ENCODE data around the gene HAX1.

DNA sequence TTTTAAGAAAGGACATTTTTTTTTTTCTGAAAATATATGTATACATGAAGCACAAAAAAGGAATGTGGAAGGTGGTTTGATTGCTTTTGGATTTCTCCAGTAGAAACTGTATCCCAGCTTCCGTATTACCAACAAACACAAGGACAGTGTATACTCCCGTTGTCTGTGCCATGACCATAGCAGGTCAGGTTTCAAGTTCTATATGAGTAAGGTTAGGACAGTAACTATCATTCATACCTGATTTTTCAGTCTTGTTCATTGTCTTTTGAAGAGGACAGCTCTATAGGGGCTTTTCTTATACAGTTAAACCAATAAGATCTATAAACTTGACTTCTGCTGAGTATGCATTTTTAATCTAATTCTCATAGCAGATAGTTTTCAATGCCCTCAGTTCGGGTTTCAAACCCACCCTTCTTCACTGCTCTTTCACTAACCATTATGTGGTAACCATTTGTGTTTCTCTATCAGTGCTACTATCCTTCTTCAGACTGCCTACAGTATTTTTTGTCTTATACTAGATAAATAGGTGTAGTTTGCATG, 32.1 kb upstream of the HAX1 start:
- TF ChIP-seq STAT1 (conservative IDR thresholded peaks at IDR 0.05): no peak
- no peak for TF ChIP-seq RCOR1 (conservative IDR thresholded peaks at IDR 0.05; ENCODE audit: low read depth, low read length)
- TF ChIP-seq, protein P1, sequence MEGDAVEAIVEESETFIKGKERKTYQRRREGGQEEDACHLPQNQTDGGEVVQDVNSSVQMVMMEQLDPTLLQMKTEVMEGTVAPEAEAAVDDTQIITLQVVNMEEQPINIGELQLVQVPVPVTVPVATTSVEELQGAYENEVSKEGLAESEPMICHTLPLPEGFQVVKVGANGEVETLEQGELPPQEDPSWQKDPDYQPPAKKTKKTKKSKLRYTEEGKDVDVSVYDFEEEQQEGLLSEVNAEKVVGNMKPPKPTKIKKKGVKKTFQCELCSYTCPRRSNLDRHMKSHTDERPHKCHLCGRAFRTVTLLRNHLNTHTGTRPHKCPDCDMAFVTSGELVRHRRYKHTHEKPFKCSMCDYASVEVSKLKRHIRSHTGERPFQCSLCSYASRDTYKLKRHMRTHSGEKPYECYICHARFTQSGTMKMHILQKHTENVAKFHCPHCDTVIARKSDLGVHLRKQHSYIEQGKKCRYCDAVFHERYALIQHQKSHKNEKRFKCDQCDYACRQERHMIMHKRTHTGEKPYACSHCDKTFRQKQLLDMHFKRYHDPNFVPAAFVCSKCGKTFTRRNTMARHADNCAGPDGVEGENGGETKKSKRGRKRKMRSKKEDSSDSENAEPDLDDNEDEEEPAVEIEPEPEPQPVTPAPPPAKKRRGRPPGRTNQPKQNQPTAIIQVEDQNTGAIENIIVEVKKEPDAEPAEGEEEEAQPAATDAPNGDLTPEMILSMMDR (IDR thresholded peaks at IDR 0.05 in 2 of 3, conservative IDR thresholded peaks at IDR 0.05 in 1 of 3; ENCODE audit: control insufficient read depth in 2 of 3, extremely low read depth in 1 of 3, insufficient read depth in 1 of 3, low read depth in 3 of 3, low read length in 3 of 3): no peak
- TF ChIP-seq TAF1 (IDR thresholded peaks at IDR 0.05; ENCODE audit: borderline replicate concordance, low read depth, low read length): no peak
- TF ChIP-seq CBX3 (IDR thresholded peaks at IDR 0.05; ENCODE audit: borderline replicate concordance, low read depth): no peak
- no peak for TF ChIP-seq POLR2AphosphoS5 (IDR thresholded peaks at IDR 0.05; ENCODE audit: low read length)
- TF ChIP-seq, protein P2, sequence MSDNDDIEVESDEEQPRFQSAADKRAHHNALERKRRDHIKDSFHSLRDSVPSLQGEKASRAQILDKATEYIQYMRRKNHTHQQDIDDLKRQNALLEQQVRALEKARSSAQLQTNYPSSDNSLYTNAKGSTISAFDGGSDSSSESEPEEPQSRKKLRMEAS (IDR thresholded peaks at IDR 0.05; ENCODE audit: low read depth, low read length): no peak
- no peak for TF ChIP-seq POLR2A (IDR thresholded peaks at IDR 0.05; ENCODE audit: low read depth, low read length)
- no peak for TF ChIP-seq ESRRA (IDR thresholded peaks at IDR 0.05; ENCODE audit: low read length)
- no peak for TF ChIP-seq CHD2 (IDR thresholded peaks at IDR 0.05; ENCODE audit: borderline replicate concordance, low read depth, low read length)
- TF ChIP-seq EGR1 (IDR thresholded peaks at IDR 0.05; ENCODE audit: borderline replicate concordance in 1 of 2, low read depth in 2 of 2, low read length in 2 of 2): no peak
